ENCODE measurements around the gene ASTL.

DNA sequence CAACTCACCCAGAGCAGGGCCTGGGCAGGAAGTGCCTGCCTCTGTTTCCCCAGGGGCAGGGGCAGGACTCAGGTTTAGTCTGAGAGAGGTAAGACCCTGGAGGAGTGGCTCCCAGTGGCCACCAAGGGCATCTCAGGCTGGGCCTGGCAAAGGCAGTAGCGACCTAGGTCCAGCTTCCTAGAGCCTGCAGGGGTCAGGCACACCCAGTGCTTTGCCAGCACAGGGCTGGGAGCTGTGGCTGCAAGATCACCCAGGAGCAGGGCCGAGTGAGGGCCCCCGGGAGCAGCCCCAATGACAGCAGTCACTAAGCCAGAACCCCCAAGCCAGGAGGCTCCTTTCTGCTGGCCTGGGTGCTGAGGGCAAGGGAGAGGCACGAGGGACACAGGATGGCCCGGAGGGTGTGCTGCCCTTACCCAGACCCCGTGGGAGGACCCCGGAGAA, 15.7 kb upstream of the ASTL start:
- TF ChIP-seq EZH2 (IDR thresholded peaks at IDR 0.05; ENCODE audit: insufficient read depth, poor library complexity, severe bottlenecking): no peak
- no peak for TF ChIP-seq EZH2phosphoT487 (IDR thresholded peaks at IDR 0.05; ENCODE audit: insufficient read depth, low read depth)

All from GM23248 (cell line).